GM21447 (cell line): ENCODE results near the gene UQCC2.

Experiments
- ATAC-seq: cut with Tn5 transposase; IDR thresholded peaks from one replicate; pipeline ENCODE4 v1.9.1; 2021; ENCODE audit not compliant: unreplicated experiment

UQCC2 gene

DNA sequence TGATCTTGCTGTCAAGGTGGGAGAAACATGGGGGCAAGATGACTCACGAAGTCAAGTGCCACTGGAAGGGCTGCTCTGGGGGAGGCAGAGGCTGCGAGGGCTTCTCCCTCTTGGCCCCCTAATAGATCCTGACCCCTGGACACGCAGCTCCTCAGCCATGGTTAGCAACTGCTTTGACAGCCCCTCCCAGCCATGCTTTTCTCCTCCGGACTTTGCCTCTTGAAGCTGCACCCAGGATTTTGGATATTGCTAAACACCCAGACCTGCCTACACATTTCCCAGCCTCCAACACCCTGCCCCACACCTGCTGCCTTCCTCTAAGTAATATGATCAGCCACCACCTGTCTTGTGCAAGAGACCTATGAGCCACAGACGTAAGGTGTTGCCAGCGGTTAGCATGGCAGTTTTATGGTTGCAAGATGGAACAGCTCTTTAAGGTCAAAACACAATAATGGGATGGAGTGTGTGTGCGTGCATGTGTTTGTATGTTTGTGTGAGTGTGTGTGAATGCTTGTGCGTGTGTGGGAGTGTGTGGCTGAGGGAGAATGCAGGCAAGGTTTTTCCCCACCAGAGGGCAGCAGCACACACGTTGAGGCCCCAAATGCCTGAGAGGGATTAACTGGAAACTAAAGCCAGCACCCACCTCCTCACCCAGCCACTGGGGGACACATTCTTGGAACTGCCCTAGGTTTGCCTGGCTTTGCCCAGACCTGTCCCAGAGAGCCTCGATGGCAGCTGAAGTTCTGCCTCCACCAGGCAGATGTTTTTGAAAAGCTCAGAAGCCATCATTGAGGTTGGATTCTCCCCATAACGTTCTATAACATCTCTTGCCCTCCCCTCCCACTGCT is 32.7 kb upstream of the UQCC2 start:
- no peak for ATAC-seq

DNA sequence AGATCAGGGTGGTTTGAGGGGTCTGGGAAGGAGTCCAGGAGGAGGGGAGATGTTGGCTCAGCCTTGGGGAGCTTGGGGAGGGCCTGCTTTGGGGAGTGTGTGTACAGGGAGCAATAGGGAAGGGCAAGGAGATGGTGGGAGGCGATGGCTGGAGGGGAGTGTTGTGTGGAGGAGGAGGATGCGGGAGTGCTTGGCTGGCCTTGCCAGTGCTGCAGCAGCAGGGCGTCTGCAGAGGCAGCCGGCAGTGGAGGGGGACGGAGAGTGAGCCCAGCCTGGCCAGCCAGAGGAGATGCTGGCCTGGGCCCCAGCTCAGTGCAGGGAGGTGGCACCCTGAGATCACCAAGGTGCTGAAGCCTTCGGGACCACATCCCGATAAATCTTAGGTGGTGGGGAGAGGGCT is 31.3 kb upstream of the UQCC2 start:
- no peak for ATAC-seq

DNA sequence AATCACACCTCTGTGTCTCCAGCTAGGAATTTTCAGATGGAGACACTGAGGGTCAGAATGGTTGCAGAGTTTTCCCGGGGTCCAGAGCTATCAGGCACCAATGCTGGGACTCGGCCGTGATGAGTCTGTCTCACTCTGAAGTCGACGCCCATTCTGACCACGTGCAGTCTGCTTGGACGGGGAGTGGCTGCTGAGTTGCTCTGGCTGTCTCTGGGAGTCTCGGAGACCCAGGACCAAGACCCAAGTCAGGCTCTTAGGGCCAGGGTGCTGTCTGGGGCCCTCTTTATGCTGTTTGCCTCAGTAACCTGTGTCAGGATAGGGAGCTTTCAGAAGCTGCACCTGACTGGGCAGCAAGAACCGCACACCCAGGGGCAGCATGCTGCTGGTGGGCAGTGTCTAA is 30.6 kb upstream of the UQCC2 start:
- ATAC-seq, result no peak

DNA sequence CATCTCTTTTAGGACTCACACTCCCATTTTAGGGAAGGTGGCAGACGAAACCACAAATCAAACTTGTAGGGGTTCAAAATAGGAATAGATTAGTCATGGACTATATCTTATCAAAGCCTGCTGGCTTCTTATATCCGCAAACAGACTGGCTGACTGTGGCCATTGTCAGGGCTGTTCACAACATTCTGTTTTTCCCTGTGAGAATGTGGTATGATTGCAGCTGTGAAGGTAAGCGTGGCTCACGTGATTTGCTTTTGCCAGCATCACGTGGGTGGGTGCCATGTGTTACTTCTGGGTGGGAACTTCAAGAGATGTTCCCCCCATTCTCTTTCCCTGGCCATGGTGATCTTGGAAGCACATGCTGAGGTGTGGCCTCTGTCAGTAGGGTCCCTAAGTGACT is 29.3 kb upstream of the UQCC2 start:
- ATAC-seq, result no peak

DNA sequence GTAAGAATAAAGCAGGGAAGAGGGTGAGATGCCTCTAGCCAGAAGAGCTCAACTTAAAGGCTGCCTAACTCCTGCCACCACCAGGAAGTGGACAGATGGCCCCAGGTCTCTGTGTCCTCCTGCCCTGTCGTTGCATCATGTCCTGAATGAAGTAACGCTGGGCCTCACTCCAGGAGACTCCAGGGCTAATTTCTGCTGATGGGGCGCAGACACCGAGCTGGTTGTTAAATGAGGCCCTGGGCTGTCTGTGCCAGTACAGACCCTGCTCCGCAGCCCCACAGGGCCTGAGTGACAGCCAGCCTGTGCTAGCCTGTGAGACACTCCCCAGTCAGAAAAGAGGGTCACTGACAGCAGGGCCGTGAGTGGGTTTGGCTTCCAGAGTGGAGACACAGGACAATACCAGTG is 28.7 kb upstream of the UQCC2 start:
- ATAC-seq, result no peak

DNA sequence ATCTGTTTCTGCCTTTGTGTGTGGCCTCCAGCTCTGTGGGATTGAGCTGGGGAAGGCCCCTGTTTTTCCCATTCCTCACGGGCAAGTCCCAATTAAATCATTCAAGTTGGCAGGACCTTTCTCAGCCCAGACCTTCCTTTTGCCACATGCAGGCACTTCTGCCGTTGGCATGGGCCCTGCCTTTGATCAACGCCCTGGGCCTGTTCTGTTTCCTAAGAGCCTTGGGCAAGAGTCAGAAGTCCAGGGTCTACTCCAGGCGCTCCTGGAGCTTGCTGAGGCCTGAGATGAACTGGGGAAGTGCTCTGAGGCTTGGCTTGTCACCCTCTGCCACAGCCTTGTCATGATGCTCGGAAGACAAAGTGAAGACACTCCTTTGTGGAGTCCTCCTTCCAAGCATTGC is 28.1 kb upstream of the UQCC2 start:
- ATAC-seq, result no peak

DNA sequence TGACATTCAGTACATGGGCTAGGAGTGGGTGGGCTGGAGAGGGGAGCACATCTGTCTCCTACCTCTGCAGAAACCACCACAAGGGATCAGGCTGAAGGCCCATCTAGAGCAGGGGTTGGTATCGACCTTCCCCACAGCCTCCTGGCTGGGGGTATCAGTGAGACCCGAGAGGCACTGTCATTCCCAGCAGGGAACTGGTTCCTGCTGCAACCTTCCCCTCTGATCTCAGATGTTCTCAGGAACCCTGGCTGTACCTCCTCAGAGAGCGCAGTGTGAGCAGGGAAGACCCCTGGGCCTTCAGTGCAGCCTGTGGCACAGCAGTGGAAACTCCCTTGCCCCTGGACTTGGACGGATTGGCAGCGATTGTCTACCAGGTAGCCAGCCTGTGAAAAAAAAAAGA is 27.4 kb upstream of the UQCC2 start:
- no peak for ATAC-seq

DNA sequence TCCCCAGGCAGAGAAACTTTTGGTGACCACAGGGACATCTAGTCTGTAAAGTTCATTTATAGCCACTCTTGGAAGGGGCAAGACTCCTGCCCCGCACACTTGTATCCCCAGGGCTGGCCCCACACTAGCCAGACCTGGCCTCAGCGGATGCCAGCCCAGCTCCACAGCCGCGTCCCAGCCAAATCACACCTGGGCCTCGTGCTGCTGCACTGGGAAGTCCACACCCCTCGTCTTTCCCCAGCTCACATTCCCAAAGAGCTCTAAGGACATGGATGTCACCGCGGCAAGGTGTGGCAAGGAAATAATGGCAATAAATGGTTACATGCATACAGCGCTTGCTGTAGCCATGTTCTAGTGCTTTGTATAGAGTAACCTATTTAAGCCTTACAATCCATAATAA is 26.7 kb upstream of the UQCC2 start:
- no peak for ATAC-seq

DNA sequence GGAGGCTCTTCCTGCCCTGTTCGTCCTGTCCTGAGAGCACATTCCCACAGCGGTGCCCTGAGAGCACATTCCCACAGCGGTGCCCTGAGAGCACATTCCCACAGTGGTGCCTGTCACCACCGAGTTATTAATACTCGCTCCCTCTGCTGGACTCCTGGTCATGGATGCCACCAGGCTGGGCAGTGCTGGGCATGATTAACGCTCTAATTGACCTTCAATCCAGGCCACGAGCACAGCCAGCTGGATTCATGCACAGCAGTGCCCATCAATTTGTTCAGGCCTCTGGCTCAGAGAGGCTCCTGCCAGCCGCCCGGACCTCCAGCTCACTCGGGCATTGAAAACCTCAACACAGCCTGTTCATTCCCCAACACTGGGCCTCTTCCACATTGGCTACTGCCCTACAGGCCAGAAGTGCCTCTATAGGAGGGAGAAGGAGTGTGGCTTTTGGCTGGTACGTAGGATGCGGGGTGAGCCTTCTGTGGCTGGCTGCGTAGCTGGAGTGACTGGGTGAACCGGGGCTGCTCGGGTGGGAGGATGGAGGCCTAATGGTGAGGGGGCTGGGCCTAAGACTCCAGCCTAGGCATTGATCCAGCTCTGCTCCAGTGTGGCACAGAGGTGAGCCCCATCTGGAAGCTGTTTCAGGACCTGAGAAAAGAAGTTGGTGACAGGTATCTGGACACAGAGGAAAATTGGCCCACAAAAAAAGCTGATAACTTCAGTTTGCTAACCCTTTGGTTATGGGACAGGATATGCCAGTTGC is 25.9 kb upstream of the UQCC2 start:
- no peak for ATAC-seq

DNA sequence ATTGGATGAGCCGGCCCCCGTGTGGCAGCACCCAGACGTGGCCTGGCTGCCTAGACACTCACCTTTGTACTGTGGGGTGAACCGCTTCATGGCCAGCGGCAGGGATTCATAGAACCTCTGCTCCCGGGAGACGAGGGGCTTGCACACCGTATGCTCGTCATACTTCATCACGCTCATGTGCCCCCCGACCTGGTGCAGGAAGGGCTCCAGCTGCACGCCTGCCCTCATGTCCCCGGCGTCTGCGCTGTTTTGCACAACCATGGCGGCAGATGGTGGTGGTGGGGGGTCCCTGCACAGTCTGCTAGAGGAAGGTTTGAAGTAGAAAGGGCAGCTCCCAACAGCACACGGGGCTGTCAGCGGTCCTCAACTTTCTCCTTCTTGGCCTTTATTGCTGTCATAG is 23.7 kb upstream of the UQCC2 start:
- ATAC-seq, result no peak

DNA sequence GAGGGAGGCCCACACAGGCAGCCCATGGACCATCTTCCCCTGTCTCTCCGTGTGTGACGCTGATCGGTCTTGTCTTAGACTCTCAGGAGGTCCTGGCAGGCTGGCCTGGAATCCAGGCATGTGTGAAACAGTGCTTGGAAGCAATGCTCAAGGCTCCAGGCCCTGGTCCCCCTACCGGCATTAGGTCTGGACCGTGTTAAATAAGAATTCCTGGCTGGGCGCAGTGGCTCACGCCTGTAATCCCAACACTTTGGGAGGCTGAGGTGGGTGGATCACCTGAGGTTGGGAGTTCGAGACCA is 22.2 kb upstream of the UQCC2 start:
- no peak for ATAC-seq

DNA sequence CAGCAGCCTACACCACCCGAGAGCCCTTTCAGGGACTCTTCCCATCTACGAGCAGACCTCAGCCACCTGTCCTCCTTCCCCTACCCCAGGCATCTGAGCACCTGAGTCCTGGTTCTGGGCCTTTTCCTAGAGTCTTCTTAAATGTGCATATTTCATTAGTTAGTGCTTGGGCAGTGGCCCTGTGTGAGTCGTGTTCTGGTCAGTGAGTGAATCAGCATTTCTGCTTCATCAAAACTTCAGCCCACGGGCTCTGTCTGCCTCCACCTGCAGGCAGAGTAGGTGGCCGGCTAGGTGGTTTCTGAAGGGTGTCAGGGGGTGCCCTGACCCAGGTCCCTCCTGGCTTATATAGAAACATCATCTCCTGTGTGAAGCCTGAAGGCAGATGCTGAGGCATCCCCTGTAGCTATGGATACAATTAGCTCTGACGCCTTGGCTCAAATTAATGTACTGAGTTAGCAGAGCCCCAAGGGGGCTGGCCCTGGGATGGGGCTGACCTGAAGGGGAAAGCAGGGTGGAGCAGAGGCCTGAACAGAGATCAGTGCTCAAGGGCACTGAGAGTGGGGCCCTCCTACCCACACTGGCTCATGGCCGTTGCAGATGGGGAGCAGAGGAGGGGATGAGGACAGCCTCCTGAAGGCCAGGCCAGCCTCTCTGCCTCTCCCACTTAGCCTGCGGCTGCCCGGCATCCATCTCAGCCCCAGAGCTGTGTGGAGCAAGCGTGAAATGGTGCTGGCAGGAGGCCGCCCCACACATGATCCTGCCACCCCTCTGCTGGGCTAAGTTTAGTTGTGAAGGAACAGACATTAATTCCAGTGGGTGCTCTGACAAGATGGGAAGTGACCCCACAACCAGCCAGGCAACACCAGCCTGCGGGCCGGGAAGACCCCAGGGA is 21.6 kb upstream of the UQCC2 start:
- no peak for ATAC-seq

DNA sequence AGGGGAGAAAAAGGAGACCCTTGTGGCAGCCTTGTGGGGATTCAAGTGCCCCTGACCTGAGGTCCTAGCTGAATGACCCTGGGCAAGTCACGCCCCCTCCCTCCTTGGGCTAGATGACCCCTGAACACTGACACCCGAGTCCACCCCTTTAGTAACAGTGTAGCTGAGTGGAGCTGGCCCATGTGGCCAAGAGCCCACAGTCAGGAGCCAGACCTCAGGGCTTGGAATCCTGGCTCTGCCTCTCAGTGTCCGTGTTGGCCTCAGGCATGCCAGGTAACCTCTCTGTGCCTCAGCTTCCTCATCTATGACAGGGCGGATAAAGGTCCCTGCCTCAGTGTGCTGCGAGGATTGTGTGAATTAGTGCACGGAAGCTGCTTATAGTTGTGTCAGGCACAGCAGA is 20.9 kb upstream of the UQCC2 start:
- ATAC-seq, result no peak

DNA sequence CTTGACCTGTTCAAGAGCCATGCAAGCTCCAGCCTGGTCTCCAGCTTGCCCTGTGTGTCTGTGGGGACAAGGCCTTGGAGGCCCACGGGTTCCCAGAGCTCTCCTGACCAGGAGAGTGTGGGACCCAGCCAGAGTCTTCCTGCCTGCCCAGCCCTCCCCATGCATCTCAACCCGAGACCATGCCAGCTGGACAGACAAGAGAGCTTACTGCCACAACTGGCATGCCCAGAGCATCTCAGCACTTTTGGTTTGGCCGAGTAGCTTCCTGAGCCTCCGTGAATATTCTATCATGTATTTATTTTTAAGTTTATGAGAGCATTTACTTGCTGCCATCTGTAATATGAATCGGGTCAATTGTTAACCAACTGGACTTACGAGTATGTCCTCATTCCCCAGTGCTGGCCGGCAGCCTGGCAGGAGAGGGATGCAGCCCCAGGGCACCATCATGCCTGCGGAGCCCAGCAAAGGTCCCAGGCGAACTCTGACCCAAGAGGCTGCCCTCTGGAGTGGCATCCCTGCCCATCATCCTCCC is 20.3 kb upstream of the UQCC2 start:
- no peak for ATAC-seq

DNA sequence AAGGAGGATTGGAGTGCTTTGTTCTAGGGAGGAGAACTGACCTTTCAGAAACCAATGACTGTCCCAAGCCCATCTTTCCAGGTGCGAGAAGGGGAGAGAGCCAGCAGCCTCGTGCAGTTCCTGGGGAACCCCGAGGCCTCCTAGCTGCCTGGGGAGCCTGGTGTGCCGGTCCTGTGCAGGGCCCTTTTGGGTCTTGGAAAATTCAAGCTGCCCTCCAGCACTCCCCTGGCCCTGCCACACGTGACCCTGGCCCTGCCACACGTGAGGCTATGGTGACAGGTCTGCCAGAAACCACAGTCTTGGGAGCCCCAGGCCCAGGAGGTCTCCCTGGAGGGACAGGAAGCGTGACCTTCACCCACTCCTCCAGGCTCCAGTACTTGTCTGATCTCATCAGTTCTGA is 19.5 kb upstream of the UQCC2 start:
- no peak for ATAC-seq

DNA sequence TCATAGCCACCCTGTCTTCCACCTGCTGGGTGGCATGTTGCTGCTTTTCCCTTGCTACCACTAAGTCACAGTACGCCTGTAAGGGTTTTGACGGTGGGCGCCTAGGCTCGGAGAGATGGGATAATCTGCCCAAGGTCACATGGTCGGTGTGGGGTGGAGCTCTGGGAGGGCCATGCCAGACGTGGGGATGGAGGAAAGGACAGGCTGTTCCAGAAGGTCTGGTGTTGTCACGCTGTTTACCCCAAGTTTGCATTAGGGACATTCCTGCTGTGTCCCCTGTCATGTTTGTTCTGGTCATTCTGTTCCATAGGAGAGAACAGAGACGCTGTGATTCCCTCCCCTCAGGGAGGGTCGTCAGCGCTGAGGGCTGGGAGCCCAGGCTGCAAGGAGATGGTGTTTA is 19.1 kb upstream of the UQCC2 start:
- ATAC-seq, result no peak

DNA sequence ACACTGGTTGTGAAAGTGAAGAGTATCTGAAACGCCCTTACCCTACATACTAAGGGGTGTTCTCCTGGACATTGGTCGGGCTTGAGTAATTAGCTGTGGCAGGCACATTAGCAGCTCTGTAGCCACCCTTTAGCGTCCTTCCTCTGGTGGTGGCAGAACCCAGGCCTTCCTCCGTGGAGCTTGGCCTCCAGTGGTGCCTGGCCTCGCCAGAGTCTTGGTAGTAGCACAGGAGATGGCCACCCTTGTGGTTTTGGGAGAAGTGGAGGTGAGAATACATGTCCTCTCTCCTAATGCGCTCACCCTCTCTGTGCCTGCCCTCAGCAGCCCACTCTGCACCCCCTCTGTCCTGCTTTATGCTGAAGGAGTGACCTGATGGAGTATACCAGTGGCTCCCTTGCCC is 17.6 kb upstream of the UQCC2 start:
- no peak for ATAC-seq

DNA sequence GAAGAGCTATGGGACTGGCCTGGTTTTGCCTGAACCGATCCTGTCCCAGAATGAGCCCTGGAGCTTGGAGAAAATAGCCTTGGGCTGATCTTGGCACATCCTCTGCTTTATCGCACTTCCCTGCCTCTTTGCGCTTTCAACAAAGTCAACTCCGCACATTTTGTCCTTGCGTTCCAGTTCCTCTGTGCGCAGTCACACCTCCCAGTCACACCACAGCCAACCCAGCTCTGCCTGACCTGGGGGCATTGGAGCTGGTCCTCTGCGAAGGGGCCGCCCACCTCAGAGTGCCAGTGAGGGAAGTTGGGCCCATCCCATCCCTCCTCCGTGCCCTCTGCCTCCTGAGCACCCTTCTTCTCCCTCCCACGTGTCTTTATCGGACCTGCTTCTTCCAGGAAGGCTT is 16.9 kb upstream of the UQCC2 start:
- ATAC-seq, result no peak

DNA sequence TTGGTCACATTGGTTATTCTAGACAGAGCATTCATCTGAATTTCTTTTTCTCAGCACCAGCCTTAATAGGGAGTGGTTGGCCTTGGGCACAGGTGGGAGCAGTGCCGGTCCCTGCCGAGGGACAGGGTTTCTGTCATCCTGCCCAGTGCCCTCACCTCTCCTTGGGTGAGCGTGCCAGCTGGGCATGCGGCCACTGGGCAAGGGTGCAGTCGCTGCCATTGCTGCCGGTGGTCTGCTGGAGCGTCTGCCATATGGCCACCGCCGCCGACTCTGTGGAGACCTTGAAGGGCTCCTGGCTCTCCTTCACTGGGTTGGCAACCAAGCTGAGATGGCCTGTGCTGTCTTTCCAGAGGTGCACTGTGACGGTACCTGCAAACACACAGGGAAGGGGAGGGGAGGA is 16.4 kb upstream of the UQCC2 start:
- ATAC-seq, result no peak

DNA sequence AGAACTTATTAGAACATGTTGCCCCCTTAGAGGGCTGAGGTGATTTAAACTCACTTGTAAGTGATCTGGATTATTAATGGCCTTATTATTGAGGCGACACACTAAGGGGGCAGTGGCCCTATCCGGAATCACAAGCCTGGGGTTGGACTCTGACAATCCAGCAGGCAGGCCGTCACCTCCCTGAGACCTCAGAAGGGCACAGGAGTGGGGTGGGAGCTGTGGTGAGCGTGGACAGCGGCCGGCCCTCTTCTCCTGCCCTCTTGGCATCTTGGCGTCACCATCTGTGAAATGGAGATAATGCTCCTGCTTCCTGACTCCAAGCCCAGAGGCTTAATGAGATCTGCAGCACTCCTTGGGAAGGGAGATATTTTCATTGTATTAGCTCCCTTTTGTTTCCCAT is 15.6 kb upstream of the UQCC2 start:
- ATAC-seq, result no peak

DNA sequence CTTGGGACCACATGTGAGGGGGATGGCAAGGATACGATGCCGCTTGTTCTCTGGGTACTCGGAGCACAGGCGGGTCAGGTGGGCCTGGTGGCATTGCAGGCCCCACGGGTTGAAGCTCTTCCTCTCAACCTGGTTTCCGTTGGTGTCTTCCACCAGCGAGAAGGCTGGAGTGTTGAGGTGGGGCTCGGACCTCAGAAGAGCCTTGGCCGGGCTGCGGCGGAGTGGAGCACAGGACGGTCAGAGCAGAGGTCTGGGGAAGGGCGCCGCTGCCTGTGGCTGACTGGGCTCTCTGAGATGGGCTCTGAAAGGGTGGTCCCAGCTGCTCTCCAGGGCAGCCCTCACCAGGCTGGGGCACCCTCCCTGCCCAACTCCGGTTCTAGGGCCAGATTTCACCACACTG is 15.2 kb upstream of the UQCC2 start:
- no peak for ATAC-seq
